IPS-NIHi7 (cell line): ENCODE measurements around the gene PCBD2.
A peak's percentile ranks its signal among the peaks of the same experiment; 100 is the strongest.

Experiments
- DNase-seq: peaks from one replicate; pipeline ENCODE4 v3.0.0; 2012; ENCODE audit warnings: mixed read lengths; ENCODE audit errors: extremely low spot score

The PCBD2 gene

DNA sequence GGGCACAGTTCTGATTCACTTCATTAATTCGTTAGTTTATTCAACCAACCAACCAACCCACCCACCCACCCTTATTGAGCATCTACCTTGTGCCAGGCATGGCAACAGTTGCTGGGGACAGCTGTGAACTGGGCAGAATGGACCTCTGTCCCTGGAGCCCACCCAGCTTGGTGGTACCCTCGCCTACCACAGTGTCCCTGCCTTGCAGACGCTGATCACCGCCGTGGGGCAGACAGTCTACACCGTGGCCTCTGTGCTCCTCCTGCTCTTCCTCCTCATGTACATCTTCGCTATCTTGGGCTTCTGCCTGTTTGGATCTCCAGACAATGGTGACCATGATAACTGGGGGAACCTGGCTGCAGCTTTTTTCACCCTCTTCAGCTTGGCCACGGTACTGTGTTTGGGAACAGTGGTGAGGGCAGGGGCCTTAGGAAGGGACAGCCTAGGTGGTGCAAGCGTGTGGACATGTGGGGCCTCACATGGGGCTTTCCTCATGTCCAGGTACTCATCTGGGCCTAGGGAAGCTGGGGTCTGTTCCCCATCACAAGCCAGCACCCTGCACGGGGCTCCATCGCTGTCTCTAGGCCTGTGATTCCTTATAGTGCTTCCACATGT lies 102.9 kb downstream of the PCBD2 start:
- peak; percentile 5 for DNase-seq

DNA sequence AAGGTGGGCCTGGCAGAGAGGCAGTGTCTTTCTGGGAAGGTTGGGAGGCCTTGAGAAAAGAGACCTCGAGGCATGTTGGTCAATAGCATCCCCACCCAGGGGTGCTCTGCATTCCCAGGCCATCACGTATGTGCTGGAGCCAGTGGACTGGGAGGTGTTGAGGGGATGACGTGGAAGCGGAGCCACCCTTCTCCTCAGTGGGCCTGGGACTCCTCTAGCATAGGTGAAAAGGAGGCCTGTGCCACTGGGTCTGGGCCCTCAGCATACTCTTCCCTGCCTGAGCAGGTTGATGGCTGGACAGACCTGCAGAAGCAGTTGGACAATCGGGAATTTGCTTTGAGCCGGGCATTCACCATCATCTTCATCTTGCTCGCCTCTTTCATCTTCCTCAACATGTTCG lies 103.6 kb downstream of the PCBD2 start:
- DNase-seq, result peak; percentile 3

DNA sequence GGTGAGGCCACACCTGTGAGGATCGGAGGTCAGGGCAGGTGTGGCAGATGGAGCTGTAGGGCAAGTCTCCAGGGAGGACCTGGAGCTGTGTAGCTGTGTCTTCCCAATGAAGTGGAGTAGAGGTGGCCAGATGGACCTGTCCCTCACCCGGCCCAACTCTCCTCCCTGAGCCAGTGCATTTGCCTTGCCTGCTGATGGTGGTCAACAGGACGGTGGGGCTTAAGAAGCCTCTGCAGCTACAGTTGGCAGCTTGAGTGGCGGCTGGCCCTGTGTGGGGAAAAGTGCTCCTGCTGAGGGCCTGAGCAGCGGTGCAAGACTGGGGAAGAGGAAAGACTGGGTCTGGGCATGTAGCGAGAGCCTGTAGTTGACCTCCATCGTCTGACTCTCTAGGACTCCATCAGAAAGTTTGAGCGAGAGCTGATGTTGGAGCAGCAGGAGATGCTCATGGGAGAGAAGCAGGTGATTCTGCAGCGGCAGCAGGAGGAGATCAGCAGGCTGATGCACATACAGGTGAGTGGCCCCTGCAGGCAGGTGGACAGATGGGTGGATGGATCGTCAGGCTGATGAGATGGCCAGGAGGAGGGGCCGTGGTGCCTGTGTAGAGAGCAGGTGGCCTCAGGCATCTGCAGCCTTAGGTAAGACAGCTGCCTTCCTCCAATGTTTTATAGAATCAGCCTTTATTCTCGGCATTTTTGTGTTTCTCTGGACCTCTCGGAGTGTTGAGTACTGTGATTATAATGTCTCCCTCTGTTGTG lies 104.2 kb downstream of the PCBD2 start:
- peak; percentile 4 for DNase-seq

DNA sequence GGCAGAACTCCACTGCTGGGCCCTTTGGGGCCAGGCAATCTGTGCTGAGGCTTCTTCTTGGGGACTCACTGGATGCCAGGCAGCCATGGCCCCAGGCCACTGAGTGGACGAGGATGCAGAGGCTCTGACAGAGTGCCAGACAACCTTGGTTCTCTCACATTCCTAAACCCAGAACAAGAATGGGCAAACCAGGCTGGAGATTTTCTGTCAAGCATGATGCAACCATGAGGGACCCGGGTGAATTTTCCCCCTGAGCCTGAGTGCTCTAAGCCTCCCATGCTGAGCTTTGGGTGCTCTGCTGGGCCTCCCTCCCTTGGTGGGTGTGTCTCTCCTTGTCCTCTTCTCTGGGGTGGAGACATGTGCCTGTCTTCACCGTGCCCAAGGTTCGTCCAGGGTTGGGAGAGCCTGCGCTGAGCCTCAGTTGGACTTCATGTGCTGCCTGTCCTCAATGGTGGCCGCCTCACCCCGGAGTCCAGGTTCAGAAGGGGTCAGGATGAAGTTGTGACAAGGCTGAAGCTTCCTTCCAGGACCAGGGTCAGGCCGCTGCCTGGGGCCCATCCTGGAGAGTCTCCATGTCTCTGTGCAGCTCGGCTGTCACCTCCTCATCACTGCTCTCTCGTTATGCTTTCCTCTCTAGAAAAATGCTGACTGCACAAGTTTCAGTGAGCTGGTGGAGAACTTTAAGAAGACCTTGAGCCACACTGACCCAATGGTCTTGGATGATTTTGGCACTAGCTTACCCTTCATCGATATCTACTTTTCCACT lies 105.0 kb downstream of the PCBD2 start:
- peak; percentile 14 for DNase-seq

DNA sequence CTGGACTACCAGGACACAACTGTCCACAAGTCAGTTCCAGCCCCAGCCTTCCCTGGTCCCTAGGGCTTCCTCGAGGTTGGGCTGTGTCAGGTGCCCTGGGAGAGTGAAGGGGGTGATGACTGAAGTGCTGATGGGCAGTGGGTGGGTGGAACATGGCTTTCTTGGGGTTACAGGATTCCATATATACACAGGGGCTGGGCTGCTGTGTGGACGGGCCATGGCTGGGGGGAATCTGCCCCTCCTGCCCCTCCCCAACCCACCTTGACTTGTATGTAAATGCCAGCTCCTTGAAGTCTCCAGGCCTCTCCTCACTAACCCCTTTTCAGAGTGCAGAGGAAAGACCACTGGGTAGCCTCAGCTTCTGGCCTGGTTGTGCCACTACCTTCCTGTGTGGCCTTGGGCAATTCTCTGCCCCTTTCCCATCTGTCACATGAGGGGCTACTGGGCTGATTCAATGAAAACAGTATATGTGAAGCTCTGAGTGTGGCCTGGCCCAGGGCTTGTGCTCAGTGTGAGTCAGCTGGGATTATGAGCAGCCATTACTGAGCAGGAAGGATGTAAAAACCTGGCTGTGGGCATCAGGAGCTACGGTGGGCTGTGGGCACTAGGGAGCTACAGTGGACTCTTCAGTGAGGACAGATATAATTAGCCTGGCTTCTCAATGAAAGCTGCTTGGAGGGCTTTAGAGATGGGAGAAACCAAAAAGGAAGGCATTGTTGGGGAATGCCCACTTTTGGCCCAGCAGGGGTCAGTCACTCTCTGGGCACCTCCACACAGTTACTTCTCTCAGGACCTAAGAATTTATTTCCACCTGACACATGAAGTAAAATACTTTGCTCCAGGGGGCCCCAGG lies 105.8 kb downstream of the PCBD2 start:
- DNase-seq, result no peak

DNA sequence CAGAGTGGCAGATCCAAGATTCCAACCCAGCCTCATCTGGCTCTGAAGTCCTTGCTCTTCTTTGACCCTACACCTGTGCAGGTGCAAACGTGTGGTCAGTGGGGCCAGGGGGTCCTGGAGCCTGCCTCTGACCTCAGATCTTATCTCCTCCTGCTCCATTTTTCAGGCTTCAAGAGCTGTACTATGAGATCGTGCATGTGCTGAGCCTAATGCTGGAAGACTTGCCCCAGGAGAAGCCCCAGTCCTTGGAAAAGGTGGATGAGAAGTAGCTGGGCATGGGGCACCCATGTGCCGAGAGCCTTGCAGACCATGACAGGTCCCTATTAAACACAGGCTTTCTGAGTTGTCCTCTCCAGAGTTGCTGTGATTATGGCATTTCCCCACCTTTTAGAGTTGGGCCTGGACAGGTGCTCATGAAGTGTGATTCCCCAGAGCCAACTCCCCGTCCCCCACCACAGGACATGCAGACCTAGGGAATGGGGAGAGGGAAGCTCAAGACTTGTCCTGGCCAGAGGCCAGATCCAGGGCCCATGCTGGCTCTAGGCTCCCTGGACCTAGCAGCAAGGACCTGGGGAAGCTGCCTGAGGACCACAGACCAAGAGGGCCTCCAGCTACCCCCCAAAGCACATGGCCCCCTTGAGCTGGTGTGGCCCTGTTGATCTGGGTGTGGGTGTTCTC lies 106.6 kb downstream of the PCBD2 start:
- DNase-seq, result no peak

DNA sequence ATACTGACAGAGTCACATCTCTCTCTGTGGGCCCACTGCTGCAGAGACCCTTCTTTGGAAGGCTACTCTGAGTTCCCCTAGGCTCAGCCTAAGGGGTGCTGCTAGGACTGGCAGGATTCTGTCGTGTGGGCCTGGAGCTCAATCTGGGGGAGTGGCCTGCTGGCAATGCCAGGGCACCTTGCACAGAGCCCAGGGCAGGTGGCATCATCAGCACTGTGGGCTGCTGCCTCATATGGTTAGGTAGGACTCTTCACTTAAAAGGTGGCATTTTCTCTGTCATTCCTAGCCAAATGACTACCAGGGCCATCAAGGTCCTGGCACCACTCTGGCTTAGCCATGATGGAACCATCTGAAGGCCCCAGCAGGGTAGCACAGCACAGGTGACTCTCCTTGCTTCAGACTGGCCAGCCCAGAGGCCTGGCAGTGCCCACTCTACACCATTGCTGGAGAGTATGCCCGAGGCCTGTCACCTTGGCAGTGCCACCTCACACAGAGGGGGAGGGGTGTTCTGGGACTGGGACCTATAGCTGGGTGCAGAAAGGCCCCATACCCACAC lies 107.2 kb downstream of the PCBD2 start:
- no peak for DNase-seq
